H54 (cell line): ENCODE measurements around the gene RSPH1.

ENCODE experiments used
- DNase-seq: peaks from one replicate; pipeline ENCODE4 v3.0.0; 2011; ENCODE audit warnings: low spot score, mixed read lengths; ENCODE audit not compliant: insufficient read length
- FAIRE-seq: peaks from 3 replicates; lab custom pipeline; 2011; peaks lifted over from hg19 to GRCh38; lab: Jason Lieb, UNC
- POLR2A ChIP-seq: IDR thresholded peaks from 2 replicates; pipeline ENCODE4 v1.6.1; 2011; ENCODE audit warnings: low read depth, mild to moderate bottlenecking, low read length

The RSPH1 gene

GRCh38 chr21:42537106-42537742 is 41.2 kb upstream of the RSPH1 start:
- no peak for TF ChIP-seq POLR2A
- DNase-seq (no peak), FAIRE-seq (no peak)

- no peak for DNase-seq
- no peak for FAIRE-seq
- TF ChIP-seq POLR2A = no peak
Observed at GRCh38 chr21:42536601-42537000, 40.6 kb upstream of the RSPH1 start.

- TF ChIP-seq POLR2A = no peak
- DNase-seq (no peak), FAIRE-seq (no peak)
Observed at GRCh38 chr21:42535602-42536171, 39.7 kb upstream of the RSPH1 start.

- no peak for TF ChIP-seq POLR2A
- DNase-seq (no peak), FAIRE-seq (no peak)
Observed at GRCh38 chr21:42534421-42535378, 38.7 kb upstream of the RSPH1 start.

GRCh38 chr21:42533963-42534355 is 37.9 kb upstream of the RSPH1 start:
- no peak for FAIRE-seq

GRCh38 chr21:42533306-42533962 is 37.4 kb upstream of the RSPH1 start:
- no peak for DNase-seq
- FAIRE-seq = no peak
- no peak for TF ChIP-seq POLR2A

More at GRCh38 chr21:42533963-42534355, 37.9 kb upstream of the RSPH1 start:
- DNase-seq = no peak
- no peak for TF ChIP-seq POLR2A

- peak; percentile 56 for DNase-seq
- FAIRE-seq = no peak
- no peak for TF ChIP-seq POLR2A
Observed at GRCh38 chr21:42532466-42533181, 36.6 kb upstream of the RSPH1 start.

GRCh38 chr21:42531771-42532170 is 35.7 kb upstream of the RSPH1 start:
- no peak for TF ChIP-seq POLR2A
- FAIRE-seq (no peak), DNase-seq (no peak)

GRCh38 chr21:42530167-42530518 is 34.1 kb upstream of the RSPH1 start:
- DNase-seq (no peak), FAIRE-seq (no peak)
- no peak for TF ChIP-seq POLR2A

- FAIRE-seq (no peak), DNase-seq (no peak)
- TF ChIP-seq POLR2A = no peak
Observed at GRCh38 chr21:42527489-42528158, 31.6 kb upstream of the RSPH1 start.

GRCh38 chr21:42527127-42527488 is 31.1 kb upstream of the RSPH1 start:
- FAIRE-seq = no peak
- DNase-seq = no peak
- no peak for TF ChIP-seq POLR2A

- TF ChIP-seq POLR2A = no peak
- FAIRE-seq = no peak
Observed at GRCh38 chr21:42526379-42526727, 30.3 kb upstream of the RSPH1 start.

More at GRCh38 chr21:42526379-42526727, 30.3 kb upstream of the RSPH1 start:
- no peak for DNase-seq
